ENCODE results near the gene GFRA3. TPM values are rescaled to one million over a fixed set of nuclear protein-coding genes. Genes with fewer than 3 reads are reported as not detected.
A peak's percentile ranks its signal among the peaks of the same experiment; 100 is the strongest.
"Not testable (repeated sequence)": the region's sequence is repeated elsewhere in the genome, so short reads cannot be mapped to it uniquely, and the experiment has no call there.

GFRA3 gene, protein sequence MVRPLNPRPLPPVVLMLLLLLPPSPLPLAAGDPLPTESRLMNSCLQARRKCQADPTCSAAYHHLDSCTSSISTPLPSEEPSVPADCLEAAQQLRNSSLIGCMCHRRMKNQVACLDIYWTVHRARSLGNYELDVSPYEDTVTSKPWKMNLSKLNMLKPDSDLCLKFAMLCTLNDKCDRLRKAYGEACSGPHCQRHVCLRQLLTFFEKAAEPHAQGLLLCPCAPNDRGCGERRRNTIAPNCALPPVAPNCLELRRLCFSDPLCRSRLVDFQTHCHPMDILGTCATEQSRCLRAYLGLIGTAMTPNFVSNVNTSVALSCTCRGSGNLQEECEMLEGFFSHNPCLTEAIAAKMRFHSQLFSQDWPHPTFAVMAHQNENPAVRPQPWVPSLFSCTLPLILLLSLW
- not detected in 2 replicates for total RNA-seq (2014; rRNA removed; shearing (Covaris generic); ENCODE audit: low replicate concordance)

DNA sequence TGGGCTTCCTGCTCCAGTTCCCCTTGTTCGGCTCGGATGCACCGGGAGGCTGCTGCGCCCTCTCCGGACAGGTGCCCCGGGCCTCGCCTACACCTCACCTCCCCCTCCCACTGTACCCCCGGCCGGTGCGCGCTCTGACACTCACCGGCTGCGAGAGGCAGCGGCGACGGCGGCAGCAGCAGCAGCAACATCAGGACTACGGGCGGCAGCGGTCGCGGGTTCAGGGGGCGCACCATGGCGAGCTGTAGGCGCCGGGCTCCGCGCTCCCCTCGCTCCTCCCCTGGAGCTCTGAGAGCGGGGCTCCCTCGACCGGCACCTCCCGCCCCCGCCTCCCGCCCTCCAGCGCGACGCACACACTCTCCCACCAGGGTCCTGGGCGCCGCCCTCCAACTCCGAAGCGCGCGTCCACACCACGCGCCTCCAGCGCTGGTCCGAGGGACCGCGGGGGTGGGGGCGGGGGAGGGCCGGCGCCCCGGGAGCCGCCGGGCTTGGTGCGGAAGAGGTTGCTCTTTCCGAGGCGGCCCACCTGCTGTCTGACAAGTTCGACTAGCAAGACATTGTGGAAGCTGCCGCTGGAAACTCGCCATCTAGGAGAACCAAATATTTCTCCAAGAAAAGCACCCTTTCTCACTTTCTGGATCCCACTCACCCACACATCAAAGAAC lies at the start of gene GFRA3:
Gene GFRA3 (minus strand): TSS at position 433 of the 665 bp plus-strand sequence. CDS start 197 bp downstream, at position 236.
- peak; percentile 5 for DNase-seq
- H3K4me3 ChIP-seq, result no peak within 1 kb of the TSS
- no peaks in the 10 kb centered on the region for H3K27me3 ChIP-seq
- no peaks in the 10 kb centered on the region; the same call in 1 of the 2 replicates for H3K9me3 ChIP-seq
- H3K36me3 ChIP-seq, result no peaks in the 10 kb centered on the region

DNA sequence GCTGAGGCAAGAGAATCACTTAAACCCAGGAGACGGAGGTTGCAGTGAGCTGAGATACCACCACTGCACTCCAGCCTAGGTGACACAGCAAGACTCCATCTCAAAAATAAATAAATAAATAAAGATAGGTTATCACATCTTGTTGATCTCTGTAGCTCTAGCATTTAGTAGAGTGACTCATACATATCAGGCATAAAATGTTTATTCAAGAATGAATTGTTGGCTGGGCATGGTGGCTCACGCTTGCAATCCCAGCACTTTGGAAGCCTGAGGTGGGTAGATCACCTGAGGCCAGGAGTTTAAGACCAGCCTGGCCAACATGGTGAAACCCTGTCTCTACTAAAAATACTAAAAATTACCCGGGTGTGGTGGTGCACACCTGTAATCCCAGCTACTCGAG lies 43.8 kb upstream of the GFRA3 start:
- DNase-seq, result not testable (repeated sequence)

DNA sequence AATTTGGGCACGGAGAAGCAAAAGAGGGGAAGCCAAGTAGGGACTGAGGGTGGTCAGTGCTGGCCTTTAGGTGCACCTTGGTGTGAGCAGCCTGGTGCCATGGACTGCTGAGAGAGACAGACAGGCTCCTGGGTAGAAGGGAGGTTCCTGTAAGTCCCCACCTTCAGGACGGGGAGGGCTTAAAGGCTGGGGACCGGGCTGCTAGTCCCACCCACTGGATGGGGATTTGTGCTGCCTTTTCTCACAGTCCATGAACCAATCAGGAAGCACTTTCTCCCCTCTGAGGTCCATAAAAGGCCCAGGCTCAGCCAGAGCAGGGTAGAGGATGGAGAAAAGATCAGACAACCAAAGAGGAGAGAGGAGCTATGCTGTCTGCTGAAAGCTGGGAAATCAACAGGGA lies 41.9 kb upstream of the GFRA3 start:
- Histone ChIP-seq H3K9me3 (no peaks in the 10 kb centered on the region), H3K27me3 (no peaks in the 10 kb centered on the region), H3K36me3 (peaks cover 15% of the 10 kb centered on the region), H3K4me3 (no peak overlapping the region)
- DNase-seq, result no peak

More for the DNA sequence above, 43.8 kb upstream of the GFRA3 start:
- peaks cover 15% of the 10 kb centered on the region for H3K36me3 ChIP-seq
- H3K9me3 ChIP-seq, H3K4me3 ChIP-seq, H3K27me3 ChIP-seq: not testable (repeated sequence)

DNA sequence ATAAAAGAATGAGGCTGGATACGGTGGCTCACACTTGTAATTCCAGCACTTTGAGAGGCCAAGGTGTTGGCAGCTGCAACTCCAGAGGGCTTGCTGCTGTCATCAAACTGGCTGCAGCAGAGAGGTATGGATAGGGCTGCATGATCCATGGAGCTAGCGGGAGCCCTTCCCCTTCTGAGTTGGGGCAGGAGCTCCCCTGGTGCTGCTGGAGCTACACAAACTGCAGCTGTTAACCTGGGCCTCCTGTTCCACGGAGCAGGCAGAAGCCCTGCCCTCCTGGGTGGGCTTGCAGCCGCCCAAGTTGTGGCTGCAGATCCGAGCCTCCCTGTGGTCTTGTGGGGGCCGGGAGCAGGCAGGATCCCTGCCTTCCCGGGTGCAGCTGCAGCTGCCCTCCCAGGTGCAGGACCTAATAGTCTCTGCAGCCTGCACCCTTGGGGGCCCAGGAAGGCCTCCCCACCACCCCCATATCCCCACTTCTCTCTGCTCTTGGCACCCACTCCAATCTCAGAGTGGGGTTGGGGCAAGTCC lies 41.4 kb upstream of the GFRA3 start:
- Histone ChIP-seq H3K36me3 (peaks cover 15% of the 10 kb centered on the region), H3K27me3 (no peaks in the 10 kb centered on the region), H3K4me3 (no peak overlapping the region), H3K9me3 (no peaks in the 10 kb centered on the region)
- DNase-seq, result no peak

DNA sequence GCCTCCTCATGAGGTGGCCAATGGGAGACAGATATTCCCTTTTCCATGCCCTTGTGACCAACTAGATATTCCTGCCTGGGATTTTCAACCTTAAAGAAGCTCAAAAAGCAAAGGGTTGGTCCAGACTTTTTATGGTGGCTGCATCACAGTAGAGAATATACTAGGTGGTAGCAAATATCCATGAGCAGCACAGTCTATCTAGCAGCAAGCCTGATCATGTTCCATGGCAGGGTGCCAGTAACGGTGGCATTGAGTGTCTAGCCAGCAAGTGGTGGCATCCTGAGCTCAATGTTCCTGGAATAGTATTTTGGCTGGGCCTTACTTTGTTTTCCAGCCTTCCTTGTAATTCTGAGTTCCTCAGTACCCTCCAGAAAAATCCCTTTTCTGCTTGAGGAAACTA lies 31.4 kb upstream of the GFRA3 start:
- Histone ChIP-seq H3K9me3 (no peaks in the 10 kb centered on the region), H3K36me3 (peaks cover 3% of the 10 kb centered on the region), H3K27me3 (no peaks in the 10 kb centered on the region), H3K4me3 (no peak overlapping the region)
- no peak for DNase-seq

DNA sequence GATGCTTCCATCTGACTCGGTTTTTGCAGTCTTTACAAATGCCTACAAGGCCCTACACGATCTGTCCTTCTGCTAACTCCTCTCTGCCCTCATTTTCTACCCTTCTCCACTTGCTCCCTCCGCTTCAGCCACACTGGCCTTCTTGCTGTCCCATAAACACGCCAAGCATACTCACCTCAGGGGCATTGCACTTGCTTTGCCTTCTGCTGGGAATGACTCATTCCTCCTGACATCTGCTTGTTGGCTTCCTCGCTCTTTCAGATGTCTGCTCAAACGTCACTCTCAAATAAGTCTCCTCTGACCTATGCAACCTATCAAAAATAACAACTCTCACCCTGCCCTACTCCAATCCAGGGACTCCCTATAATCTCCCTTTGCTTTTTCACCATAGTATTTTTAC lies 29.0 kb upstream of the GFRA3 start:
- H3K36me3 ChIP-seq, result no peaks in the 10 kb centered on the region; the same call in 1 of the 2 replicates
- H3K9me3 ChIP-seq, result peaks cover 3% of the 10 kb centered on the region; the same call in 1 of the 2 replicates
- DNase-seq, result peak; percentile 22
- H3K27me3 ChIP-seq, result no peaks in the 10 kb centered on the region
- no peak overlapping the region for H3K4me3 ChIP-seq

DNA sequence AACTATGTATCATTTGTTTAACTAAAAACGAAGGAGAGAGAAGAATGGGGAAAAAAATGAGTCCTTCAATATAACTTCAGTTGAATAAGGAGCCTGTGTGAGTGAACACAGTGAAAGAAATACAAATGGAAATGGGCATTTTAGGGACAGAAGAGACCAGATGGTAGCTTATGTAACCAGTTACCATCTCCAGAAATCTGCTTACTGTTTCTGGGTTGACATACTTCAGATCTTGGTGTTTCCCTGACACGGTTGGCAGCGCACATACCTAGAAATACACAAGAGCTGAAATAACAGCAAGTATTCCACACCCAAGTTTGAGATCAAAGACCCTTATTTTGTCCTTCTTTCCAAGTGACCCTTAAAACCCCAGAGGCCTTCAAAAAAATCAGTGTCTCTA lies 14.9 kb upstream of the GFRA3 start:
- Histone ChIP-seq H3K4me3 (no peak overlapping the region), H3K36me3 (no peaks in the 10 kb centered on the region; the same call in 1 of the 2 replicates), H3K27me3 (no peaks in the 10 kb centered on the region), H3K9me3 (no peaks in the 10 kb centered on the region)
- DNase-seq, result no peak

DNA sequence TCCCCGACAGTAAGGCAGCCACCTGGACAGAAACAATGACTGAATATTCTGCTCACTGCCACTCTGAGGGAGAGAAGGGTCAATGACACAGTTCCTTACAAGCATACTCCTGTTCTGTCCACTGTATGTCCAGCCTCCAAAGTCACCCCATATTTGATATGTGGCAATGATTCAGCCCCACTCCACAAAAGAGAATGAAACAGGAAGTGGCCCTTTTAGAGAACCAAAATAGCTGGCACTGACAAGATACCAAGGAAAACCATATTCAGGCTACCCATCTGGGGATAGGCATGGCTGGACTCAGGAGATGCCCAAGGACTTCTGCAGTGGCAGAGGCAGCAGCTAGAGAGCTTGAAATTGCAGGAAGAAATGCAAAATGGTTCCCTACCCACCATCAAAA lies 12.8 kb upstream of the GFRA3 start:
- Histone ChIP-seq H3K27me3 (no peaks in the 10 kb centered on the region), H3K4me3 (no peak overlapping the region), H3K9me3 (no peaks in the 10 kb centered on the region), H3K36me3 (no peaks in the 10 kb centered on the region; the same call in 1 of the 2 replicates)
- DNase-seq, result no peak

DNA sequence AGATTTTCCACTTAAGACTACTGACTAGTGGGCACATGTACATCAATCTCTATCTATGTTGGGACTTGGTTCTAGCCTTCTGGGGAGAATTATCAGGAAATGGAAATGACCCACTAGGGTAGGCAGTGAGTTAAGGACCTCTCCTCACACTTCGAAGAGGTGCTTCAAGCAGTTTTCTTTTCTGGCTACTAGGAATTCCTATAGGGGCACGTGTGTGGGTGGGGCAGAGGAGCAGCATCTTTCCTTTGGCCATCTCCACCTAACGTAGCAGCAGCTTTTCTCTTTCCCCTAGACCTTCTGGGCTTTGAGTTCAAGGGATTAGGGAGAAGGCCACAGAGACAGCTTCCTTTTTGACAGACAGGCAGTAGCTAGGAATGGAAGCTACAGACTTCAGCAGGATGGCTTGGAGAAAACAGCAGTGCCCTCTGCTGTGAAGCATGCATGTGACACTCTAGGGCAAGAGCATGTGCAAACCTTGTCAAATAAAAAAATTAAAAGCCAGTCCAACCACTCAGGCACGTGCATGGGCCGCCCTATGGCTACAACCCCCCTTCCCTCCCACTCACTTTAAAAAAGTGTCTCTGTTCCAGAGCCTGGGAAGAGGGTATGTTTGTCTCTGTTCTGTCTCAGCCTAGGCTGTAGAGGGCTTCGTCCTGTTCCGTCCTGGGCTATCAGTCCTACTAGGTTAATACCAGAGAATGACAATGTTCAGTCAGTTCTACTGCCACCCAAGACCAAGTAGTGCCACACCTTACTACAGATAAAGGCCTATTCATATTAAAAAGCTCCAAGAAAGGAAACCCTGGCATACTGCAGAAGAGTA lies 8.7 kb upstream of the GFRA3 start:
- peak; percentile 55 for DNase-seq
- H3K36me3 ChIP-seq, result no peaks in the 10 kb centered on the region; the same call in 1 of the 2 replicates
- no peaks in the 10 kb centered on the region for H3K9me3 ChIP-seq
- no peak overlapping the region for H3K4me3 ChIP-seq
- H3K27me3 ChIP-seq, result no peaks in the 10 kb centered on the region

DNA sequence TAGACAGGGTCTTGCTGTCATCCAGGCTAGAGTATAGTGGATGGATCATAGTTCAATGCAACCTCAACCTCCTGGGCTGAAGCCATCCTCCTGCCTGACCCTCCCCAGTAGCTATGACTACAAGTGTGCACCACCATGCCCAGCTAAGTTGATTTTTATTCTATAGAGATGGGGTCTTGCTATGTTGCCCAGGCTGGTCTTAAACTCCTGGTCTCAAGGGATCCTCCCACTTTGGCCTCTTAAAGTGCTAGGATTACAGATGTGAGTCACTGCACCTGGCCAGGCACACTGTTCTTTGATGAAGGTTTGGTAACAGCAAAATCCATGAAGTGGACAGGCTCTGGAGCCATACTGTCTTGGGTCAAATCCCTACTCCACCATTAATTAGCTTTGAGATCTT lies 6.5 kb upstream of the GFRA3 start:
- H3K4me3 ChIP-seq, result no peak overlapping the region
- H3K36me3 ChIP-seq, result no peaks in the 10 kb centered on the region; the same call in 1 of the 2 replicates
- H3K27me3 ChIP-seq, result no peaks in the 10 kb centered on the region
- DNase-seq, result no peak
- H3K9me3 ChIP-seq, result no peaks in the 10 kb centered on the region; the same call in 1 of the 2 replicates

DNA sequence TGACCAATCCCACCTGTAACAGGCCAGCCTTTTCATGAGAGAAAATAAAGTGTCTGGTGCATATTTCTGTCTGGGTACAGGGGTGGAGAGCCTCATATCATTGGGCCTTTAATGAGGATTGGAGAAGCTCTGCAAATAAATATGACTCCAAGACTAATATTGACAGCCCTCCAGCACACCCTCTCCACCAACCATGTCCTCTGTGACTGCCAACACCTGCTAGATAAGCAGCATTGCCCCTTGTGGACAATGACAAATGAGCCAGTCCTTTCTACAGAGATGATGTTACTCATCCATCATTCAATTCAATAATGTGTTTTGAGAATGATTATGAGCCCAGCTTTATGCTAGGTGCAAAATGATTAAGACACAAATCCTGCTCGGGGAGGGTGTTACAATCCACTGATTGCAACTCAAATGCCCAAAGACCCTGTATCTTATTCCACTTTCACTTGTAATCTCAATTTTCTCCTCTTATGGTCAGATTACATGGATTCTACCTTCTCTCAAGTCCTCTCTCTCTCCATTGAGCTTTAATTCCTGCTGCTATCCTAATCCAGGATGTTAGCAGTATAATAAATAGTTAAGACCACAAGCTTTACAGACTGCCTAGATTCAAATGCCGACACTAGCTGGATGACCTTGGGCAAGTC lies 2.1 kb upstream of the GFRA3 start:
- Histone ChIP-seq H3K36me3 (no peaks in the 10 kb centered on the region), H3K27me3 (no peaks in the 10 kb centered on the region), H3K4me3 (no peak overlapping the region), H3K9me3 (no peaks in the 10 kb centered on the region; the same call in 1 of the 2 replicates)
- no peak for DNase-seq

DNA sequence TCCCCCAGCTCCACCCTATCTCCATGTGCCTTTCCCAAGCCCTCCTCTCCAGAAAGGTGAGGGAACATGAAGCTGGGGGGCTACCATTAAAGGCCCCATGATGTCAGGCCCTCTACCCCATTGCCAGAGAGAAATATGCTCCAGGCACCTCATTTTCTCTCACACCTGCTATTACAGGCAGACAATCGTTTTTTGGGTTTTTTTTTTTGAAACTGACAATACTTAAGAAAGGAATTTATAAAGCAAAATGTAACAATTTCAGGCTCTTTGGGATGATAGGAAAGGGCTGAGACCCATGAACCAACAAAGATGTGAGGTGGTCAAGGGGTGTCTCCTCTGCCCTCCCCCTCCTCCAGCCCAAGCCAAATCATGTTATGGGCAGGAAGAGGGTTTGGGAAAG lies 1.5 kb upstream of the GFRA3 start:
- no peak for DNase-seq
- Histone ChIP-seq H3K9me3 (no peaks in the 10 kb centered on the region; the same call in 1 of the 2 replicates), H3K36me3 (no peaks in the 10 kb centered on the region), H3K4me3 (no peak overlapping the region), H3K27me3 (no peaks in the 10 kb centered on the region)

DNA sequence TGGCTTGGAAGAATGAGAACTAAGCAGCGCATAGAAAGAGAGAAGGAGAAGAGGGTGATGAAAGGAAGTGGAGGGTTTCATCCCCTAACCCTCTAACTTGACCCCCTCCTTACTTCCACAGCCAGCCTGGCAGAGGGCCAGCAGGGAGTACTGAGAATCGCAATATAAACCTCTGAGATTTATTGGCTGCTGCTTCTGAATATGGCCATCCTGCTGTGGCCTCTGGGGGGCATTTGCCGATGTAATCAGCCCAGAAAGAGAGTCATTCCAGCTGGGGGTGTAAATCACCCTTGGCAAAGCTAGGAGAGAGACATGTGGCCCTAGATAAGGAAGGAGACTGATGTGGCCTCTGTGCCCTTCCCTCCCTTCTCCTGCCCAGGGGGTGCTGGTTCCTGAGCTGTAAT lies 960 bp upstream of the GFRA3 start:
- Histone ChIP-seq H3K36me3 (no peaks in the 10 kb centered on the region), H3K4me3 (no peak overlapping the region), H3K27me3 (no peaks in the 10 kb centered on the region), H3K9me3 (no peaks in the 10 kb centered on the region; the same call in 1 of the 2 replicates)
- peak; percentile 16 for DNase-seq

DNA sequence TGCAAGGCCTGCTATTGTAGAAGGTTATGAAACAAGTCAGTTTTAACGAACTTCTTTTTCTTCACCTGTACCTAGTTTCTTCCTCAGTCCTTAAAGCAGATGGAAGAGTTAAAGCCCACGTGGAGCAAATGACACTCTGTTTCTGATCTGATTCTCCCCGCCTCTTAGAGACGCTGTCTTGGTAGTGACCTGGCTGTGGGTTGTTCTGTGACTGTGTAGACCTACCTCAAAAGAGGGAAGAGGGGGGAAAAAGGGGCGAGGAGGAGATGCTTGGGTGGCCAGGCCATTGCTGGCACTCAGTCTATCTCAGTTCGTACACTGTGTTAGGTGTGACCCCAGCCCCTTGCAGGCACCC lies 610 bp downstream of the GFRA3 start:
- H3K4me3 ChIP-seq, result no peak overlapping the region
- no peaks in the 10 kb centered on the region for H3K27me3 ChIP-seq
- no peaks in the 10 kb centered on the region for H3K36me3 ChIP-seq
- no peaks in the 10 kb centered on the region; the same call in 1 of the 2 replicates for H3K9me3 ChIP-seq
- DNase-seq, result no peak

DNA sequence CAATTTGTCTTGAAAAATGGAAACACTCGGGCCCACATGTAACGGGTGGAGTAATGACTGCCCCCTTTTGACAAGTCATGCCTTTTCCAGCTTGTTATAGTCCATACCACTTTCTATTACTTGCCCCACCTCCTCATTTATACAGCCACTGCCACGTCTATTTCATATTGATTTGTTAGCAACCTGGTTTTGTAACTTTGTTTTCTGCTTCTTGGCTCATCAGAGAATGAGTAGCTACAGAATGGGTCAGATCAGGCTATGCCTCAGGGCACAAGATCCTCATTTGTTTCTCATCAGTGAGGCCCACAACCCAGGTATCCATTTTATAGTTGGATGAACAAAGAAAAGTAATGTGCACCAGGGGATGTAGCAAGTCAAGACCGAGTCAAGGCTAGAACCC lies 1.7 kb downstream of the GFRA3 start:
- H3K4me3 ChIP-seq, result no peak overlapping the region
- H3K36me3 ChIP-seq, result no peaks in the 10 kb centered on the region
- H3K9me3 ChIP-seq, result no peaks in the 10 kb centered on the region
- H3K27me3 ChIP-seq, result no peaks in the 10 kb centered on the region
- DNase-seq, result no peak

DNA sequence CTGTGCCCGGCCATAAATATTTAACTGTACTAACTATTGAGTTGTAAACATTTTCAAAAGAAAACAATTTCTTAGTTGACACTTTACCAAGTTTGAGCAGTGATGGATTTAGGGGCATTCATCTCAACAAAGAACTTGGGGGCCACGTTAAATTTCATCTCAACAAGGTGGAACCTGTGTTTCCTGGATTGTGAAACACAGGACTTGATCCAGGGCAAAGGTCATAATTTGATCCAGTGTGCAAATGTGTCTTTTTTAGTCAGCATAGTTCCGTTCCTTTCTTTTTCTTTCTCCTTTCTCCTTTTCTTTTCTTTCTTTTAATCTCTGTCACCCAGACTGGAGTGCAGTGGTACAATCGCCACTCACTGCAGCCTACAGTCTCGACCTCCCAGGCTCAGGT lies 3.1 kb downstream of the GFRA3 start:
- Histone ChIP-seq H3K9me3 (no peaks in the 10 kb centered on the region), H3K36me3 (no peaks in the 10 kb centered on the region), H3K4me3 (no peak overlapping the region), H3K27me3 (no peaks in the 10 kb centered on the region)
- no peak for DNase-seq
